Adrenal gland (tissue), 19 donors: ENCODE data around the gene GOLM1. TPM values are rescaled to one million over a fixed set of nuclear protein-coding genes. Genes with fewer than 3 reads are reported as not detected.
"Not testable (repeated sequence)": the region's sequence is repeated elsewhere in the genome, so short reads cannot be mapped to it uniquely, and the experiment has no call there.

Experiments
- DNase-seq, 7 donors: peaks; one replicate each; pipeline ENCODE4 v3.0.0-alpha.2; 2019 to 2020
- H3K27ac ChIP-seq, 5 donors: fragments of 200-600 bp; sonication (generic) in 4 of 5; 1 replicate in 3 of 5; 2 replicates in 2 of 5; pipeline versions ENCODE4 v1.5.1 to v1.8.0; 2016 to 2020; ENCODE audit warnings: mild to moderate bottlenecking in 1 of 5
- H3K27me3 ChIP-seq: fragments of 200-600 bp; 2 replicates; pipeline ENCODE4 v1.8.0; 2021
- H3K36me3 ChIP-seq, 2 donors: fragments of 200-600 bp; replicated peaks in 1 of 2; 1 replicate in 1 of 2; 2 replicates in 1 of 2; pipeline versions ENCODE4 v1.5.1 to v1.8.0; 2018 to 2022
- H3K4me1 ChIP-seq, 2 donors: fragments of 200-600 bp; replicated peaks in 1 of 2; 1 replicate in 1 of 2; 2 replicates in 1 of 2; pipeline versions ENCODE4 v1.5.1 to v1.8.0; 2018 to 2021
- H3K4me3 ChIP-seq, 4 donors: fragments of 200-600 bp; sonication (generic) in 3 of 4; one replicate each; pipeline ENCODE4 v1.5.1; 2016 to 2018
- H3K9me3 ChIP-seq, 3 donors: fragments of 200-600 bp; sonication (generic) in 1 of 3; replicated peaks in 1 of 3; 1 replicate in 2 of 3; 2 replicates in 1 of 3; pipeline versions ENCODE4 v1.5.1 to v1.8.0; 2016 to 2021
- POLR2A ChIP-seq, 2 donors: fragments of 450-650 bp; IDR thresholded peaks; one replicate each; pipeline ENCODE4 v1.6.1; 2017; ENCODE audit warnings: antibody characterized with exemption in 2 of 2, mild to moderate bottlenecking in 2 of 2, moderate library complexity in 1 of 2
- WGBS, 4 donors: extraction: QIAGEN DNeasy Blood & Tissue Kit in 2 of 4; methylation state at CpG; one replicate each; pipeline versions ENCODE4 v1.1.5 to v1.1.7; 2013 to 2017; 5-methylcytosine and 5-hydroxymethylcytosine counted together
- intact Hi-C, 2 donors: fragments of 100-400 bp; cut with DNase I; formaldehyde crosslinking; loops; one replicate each; pipeline versions ENCODE4 v1.14.1 to v1.15.0; 2022 to 2023
- long read RNA-seq, 10 donors: library from polyadenylated mRNA in 3 of 10; unstranded in 2 of 10; stranded (forward) in 1 of 10; transcript quantifications; one replicate each; pipeline ENCODE4 v2.0.0 and lab custom pipeline, GENCODE V29; 2021 to 2026
- polyA plus RNA-seq, 3 donors: library from polyadenylated mRNA; stranded (reverse); fragments of 200-250 nt in 2 of 3; fragments of 350-450 nt in 1 of 3; fragmentation: Illumina TruSeq in 1 of 3; extraction: RNeasy Lipid Tissue Mini Kit (QIAGEN cat#74804) in 1 of 3; gene quantifications; one replicate each; pipeline ENCODE4 v1.2.3, GENCODE V29; 2013 to 2014
- total RNA-seq, 9 donors: library from RNA; depleted of rRNA in 4 of 9; stranded (reverse); fragments of >200 nt in 4 of 9; fragments of 120-200 nt in 1 of 9; fragmentation: NEBNext Ultra II Directional in 1 of 9; extraction: Animal tissue kit (Norgen Biotek cat#: 25700) in 1 of 9; gene quantifications; one replicate each; pipeline versions ENCODE4 v1.1.0 to v1.2.4, GENCODE V29; 2013 to 2023
- TF ChIP-seq, protein P1 (sequence below), 6 experiments: fragments of 450-650 bp in 4 of 6; fragments of 200-600 bp in 2 of 6; sonication (generic) in 1 of 6; IDR thresholded peaks; 1 replicate in 5 of 6; 2 replicates in 1 of 6; pipeline versions ENCODE4 v1.5.1 to v1.8.0; 2016 to 2021; ENCODE audit warnings: antibody characterized with exemption in 6 of 6, mild to moderate bottlenecking in 2 of 6, moderate library complexity in 1 of 6
- donor health status: healthy with polysubstance abuse.
- donor health status: Bipolar disorder and iron deficiency.
- donor health status: DM: yes; HTN: yes; CAD: no.
- donor health status: DM: no; HTN: no; CAD: no.
- donor health status: DM: no; HTN: no; CAD: no.
- donor health status: DM: yes; HTN: yes; CAD: no.

The GOLM1 gene, protein sequence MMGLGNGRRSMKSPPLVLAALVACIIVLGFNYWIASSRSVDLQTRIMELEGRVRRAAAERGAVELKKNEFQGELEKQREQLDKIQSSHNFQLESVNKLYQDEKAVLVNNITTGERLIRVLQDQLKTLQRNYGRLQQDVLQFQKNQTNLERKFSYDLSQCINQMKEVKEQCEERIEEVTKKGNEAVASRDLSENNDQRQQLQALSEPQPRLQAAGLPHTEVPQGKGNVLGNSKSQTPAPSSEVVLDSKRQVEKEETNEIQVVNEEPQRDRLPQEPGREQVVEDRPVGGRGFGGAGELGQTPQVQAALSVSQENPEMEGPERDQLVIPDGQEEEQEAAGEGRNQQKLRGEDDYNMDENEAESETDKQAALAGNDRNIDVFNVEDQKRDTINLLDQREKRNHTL
- total RNA-seq, result 100 to 1,000 TPM in 8 of 9 donors, 10 to 100 TPM in 1; 84.6 to 745 (median 219) TPM
- polyA plus RNA-seq, result 100 to 1,000 TPM; 113 to 190 (median 182) TPM
- long read RNA-seq, donor 1, transcript GOLM1-203 (10 exons, 3,046 nt), result major isoform, 23 of 24 reads
- long read RNA-seq, donor 1, partial matches to known transcripts, result 0 of 24 reads
- long read RNA-seq, donor 1, other reads (novel, unspliced or antisense), result 0 of 24 reads
- long read RNA-seq, donor 2, transcript GOLM1-203 (10 exons, 3,046 nt), result major isoform, 11 of 11 reads
- long read RNA-seq, donor 2, partial matches to known transcripts, result 0 of 11 reads
- long read RNA-seq, donor 2, other reads (novel, unspliced or antisense), result 0 of 11 reads
- long read RNA-seq, donor 3, transcript GOLM1-203 (10 exons, 3,046 nt), result major isoform, 13 of 13 reads
- long read RNA-seq, donor 3, partial matches to known transcripts, result 0 of 13 reads
- long read RNA-seq, donor 3, other reads (novel, unspliced or antisense), result 0 of 13 reads
- long read RNA-seq, donor 4, transcript GOLM1-203 (10 exons, 3,046 nt), result major isoform, 9 of 27 reads
- long read RNA-seq, donor 4, partial matches to known transcripts, result 4 of 27 reads
- long read RNA-seq, donor 4, other reads (novel, unspliced or antisense), result 11 of 27 reads
- long read RNA-seq, donor 5, transcript GOLM1-203 (10 exons, 3,046 nt), result major isoform, 1,095 of 1,236 reads
- long read RNA-seq, donor 5, transcript GOLM1-202 (10 exons, 3,022 nt), result minor isoform, 31 of 1,236 reads
- long read RNA-seq, donor 5, partial matches to known transcripts, result 32 of 1,236 reads
- long read RNA-seq, donor 5, other reads (novel, unspliced or antisense), result 78 of 1,236 reads
- long read RNA-seq, donor 6, transcript GOLM1-202 (10 exons, 3,022 nt), result major isoform, 7 of 42 reads
- long read RNA-seq, donor 6, transcript GOLM1-203 (10 exons, 3,046 nt), result minor isoform, 5 of 42 reads
- long read RNA-seq, donor 6, partial matches to known transcripts, result 17 of 42 reads
- long read RNA-seq, donor 6, other reads (novel, unspliced or antisense), result 13 of 42 reads
- long read RNA-seq, donor 7, transcript GOLM1-203 (10 exons, 3,046 nt), result major isoform, 17 of 18 reads
- long read RNA-seq, donor 7, partial matches to known transcripts, result 0 of 18 reads
- long read RNA-seq, donor 7, other reads (novel, unspliced or antisense), result 0 of 18 reads
- long read RNA-seq, donor 8, transcript GOLM1-203 (10 exons, 3,046 nt), result major isoform, 25 of 26 reads
- long read RNA-seq, donor 8, partial matches to known transcripts, result 0 of 26 reads
- long read RNA-seq, donor 8, other reads (novel, unspliced or antisense), result 0 of 26 reads
- long read RNA-seq, donor 9, transcript GOLM1-203 (10 exons, 3,046 nt), result major isoform, 17 of 17 reads
- long read RNA-seq, donor 9, partial matches to known transcripts, result 0 of 17 reads
- long read RNA-seq, donor 9, other reads (novel, unspliced or antisense), result 0 of 17 reads
- long read RNA-seq, donor 10, transcript GOLM1-203 (10 exons, 3,046 nt), result major isoform, 17 of 18 reads
- long read RNA-seq, donor 10, partial matches to known transcripts, result 0 of 18 reads
- long read RNA-seq, donor 10, other reads (novel, unspliced or antisense), result 0 of 18 reads

DNA sequence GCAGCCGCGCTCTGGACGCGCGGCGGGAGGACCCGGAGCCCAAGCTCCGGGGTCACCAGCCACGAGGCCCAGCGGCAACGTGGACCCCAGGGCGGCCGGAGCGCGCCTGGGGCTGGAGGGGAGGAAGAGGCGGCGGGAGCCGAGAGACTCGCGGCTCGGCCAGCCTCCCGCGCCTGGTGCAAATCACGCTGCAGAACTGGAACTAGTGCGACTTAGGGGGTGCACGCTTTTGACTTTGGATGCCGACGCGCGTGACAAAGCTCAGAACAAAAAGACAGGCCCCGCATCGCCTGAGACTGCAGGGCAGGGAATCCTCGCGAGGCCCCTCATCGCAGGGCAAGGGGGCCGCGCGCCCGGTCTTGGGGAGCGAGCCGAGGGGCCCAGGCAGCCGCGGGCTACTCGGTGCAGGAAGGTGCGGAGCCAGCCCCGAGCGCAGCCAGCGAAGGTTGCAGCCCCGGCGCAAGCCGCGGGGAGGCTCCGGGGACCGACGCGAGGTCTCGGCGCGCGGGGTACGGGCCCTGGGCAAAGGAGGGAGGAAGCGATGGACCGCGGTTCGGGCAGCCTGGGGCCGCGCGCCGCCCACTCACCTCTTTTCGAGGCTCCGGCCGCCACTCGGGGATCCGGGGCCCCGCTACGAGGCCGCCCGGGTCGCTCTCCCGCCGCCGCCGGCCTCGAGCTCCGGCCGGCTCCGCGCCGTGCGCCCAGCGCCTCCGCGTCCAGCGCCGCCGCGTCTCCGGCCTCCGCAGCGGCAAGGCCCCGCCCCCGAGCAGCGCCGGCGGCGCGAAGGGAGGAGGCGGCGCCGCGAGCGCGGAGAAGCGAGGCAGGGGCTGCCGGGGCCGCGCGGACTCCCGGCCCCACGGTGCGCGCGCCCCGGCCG is at the start of gene GOLM1:
Gene GOLM1 (minus strand): TSS at position 735 of the 877 bp plus-strand sequence. CDS start 20,238 bp downstream, outside the sequence.
- Histone ChIP-seq H3K4me3 (peak within 1 kb of the TSS; percentile 65 to 96 (median 82)), H3K4me1 (peaks cover 0 to 16% of the 10 kb centered on the region in 2 donors), H3K27me3 (no peaks in the 10 kb centered on the region), H3K9me3 (no peaks in the 10 kb centered on the region), H3K27ac (peak within 1 kb of the TSS in 3 of 5 donors; percentile 72 to 84 (median 73)), H3K36me3 (no peaks in the 10 kb centered on the region)
- WGBS, 4 donors, result 0 to 1% (median 1%) methylated on average over 8 to 125 of the region's 125 CpGs
- DNase-seq, result peak; percentile 39 to 64 (median 52)
- intact Hi-C loops, result no loop called here
- TF ChIP-seq, protein P1, sequence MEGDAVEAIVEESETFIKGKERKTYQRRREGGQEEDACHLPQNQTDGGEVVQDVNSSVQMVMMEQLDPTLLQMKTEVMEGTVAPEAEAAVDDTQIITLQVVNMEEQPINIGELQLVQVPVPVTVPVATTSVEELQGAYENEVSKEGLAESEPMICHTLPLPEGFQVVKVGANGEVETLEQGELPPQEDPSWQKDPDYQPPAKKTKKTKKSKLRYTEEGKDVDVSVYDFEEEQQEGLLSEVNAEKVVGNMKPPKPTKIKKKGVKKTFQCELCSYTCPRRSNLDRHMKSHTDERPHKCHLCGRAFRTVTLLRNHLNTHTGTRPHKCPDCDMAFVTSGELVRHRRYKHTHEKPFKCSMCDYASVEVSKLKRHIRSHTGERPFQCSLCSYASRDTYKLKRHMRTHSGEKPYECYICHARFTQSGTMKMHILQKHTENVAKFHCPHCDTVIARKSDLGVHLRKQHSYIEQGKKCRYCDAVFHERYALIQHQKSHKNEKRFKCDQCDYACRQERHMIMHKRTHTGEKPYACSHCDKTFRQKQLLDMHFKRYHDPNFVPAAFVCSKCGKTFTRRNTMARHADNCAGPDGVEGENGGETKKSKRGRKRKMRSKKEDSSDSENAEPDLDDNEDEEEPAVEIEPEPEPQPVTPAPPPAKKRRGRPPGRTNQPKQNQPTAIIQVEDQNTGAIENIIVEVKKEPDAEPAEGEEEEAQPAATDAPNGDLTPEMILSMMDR (IDR thresholded peaks at IDR 0.05), result peak in 4 of 6 experiments; percentile 10 to 47 (median 26)
- TF ChIP-seq POLR2A (IDR thresholded peaks at IDR 0.05), result peak; percentile 24 to 34

DNA sequence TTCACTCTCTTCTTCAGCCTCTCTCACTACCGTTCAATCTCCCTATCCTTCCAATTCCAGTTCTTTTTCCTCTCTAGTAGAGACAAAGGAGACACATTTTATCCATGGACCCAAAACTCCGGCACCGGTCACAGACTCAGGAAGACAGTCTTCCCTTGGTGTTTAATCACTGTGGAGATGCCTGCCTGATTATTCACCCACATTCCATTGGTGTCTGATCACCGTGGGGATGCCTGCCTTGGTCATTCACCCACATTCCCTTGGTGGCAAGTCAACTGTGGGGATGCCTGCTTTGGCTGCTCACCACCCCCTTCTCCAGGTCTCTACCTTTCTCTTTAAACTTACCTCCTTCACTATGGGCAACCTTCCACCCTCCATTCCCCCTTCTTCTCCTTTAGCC is 47.3 kb upstream of the GOLM1 start:
- H3K27me3 ChIP-seq, H3K9me3 ChIP-seq, H3K4me3 ChIP-seq, H3K36me3 ChIP-seq, H3K27ac ChIP-seq, intact Hi-C loops, H3K4me1 ChIP-seq: not testable (repeated sequence)
- DNase-seq, result peak in 2 of 7 donors; percentile 20 to 34
- WGBS, 4 donors, result 64 to 74% (median 69%) methylated on average over 4 of the region's 4 CpGs

DNA sequence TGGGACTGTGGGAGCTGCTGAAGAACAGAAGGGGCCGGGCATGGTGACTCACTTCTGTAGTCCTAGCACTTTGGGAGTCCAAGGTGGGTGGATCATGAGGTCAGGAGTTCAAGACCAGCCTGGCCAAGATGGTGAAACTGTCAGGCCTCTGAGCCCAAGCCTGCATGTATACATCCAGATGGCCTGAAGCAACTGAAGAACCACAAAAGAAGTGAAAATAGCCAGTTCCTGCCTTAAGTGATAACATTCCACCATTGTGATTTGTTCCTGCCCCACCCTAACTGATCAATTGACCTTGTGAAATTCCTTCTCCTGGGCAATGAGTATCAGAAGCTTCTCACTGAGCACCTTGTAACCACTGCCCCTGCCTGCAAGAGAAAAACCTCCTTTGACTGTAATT is 46.6 kb upstream of the GOLM1 start:
- H3K36me3 ChIP-seq, H3K27ac ChIP-seq, DNase-seq, intact Hi-C loops, H3K4me1 ChIP-seq, H3K27me3 ChIP-seq, H3K9me3 ChIP-seq, H3K4me3 ChIP-seq: not testable (repeated sequence)
- 83 to 95% (median 90%) methylated on average over 1 of the region's 1 CpG for WGBS, 4 donors

DNA sequence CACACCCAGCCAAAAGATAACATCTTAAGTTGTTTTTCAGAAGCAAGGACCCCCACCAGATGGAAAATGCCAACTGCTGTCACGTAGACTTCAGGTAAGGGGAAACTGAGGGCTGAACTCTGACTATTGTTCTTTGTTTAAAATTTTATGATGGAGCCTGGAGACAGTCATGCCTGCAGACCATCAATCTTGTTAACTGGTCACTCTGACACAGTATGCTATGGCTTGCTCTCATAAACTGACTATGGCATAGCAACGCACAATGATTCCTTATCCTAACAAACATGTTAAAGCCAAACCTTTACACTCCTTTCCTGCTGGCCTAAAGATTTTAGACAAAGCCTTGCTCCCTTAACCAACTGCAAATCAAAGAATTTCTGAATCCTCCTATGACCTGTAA is 43.6 kb upstream of the GOLM1 start:
- Histone ChIP-seq H3K4me1 (no peaks in the 10 kb centered on the region), H3K9me3 (no peaks in the 10 kb centered on the region), H3K27me3 (no peaks in the 10 kb centered on the region), H3K36me3 (no peaks in the 10 kb centered on the region), H3K27ac (no peak overlapping the region), H3K4me3 (no peak overlapping the region)
- no peak for DNase-seq
- WGBS, 4 donors, result 91 to 97% (median 94%) methylated on average over 2 of the region's 2 CpGs
- no peak for TF ChIP-seq POLR2A (IDR thresholded peaks at IDR 0.05)
- TF ChIP-seq, protein P1 (IDR thresholded peaks at IDR 0.05), result no peak
- intact Hi-C loops, result no loop called here
